ENCODE data around the gene STN1.

Gene STN1

GRCh38 chr10:103852189-103852711 is 65.7 kb downstream of the STN1 start:
- DNase-seq (ENCODE audit: low read depth), result no peak
- TF ChIP-seq CTCF (IDR thresholded peaks at IDR 0.05; ENCODE audit: low read depth, low read length, missing control alignments), result no peak
- no peak overlapping the region for H3K4me3 ChIP-seq (ENCODE audit: low read depth, low read length)

- no peak for DNase-seq (ENCODE audit: low read depth)
- TF ChIP-seq CTCF (IDR thresholded peaks at IDR 0.05; ENCODE audit: low read depth, low read length, missing control alignments), result no peak
- no peak overlapping the region for H3K4me3 ChIP-seq (ENCODE audit: low read depth, low read length)
These were observed 66.7 kb downstream of the STN1 start for GRCh38 chr10:103851261-103851660.

DNA sequence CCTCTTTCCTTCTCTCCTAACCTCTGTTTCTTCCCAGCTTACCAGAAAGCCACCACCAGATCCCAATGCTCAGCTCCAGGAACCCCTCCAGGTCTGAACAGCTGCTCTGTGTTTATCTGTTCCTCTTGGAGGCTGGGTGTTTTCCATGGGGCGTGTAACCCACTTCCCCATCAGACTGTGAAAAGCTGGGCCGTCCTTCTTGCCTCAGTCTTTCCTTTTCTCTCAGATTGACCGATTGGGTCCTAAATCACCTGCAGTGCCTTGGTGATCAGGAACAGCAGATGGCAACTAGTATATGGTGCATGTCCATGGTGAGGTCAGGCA is 67.5 kb downstream of the STN1 start:
- no peak for TF ChIP-seq CTCF (IDR thresholded peaks at IDR 0.05; ENCODE audit: low read depth, low read length, missing control alignments)
- no peak overlapping the region for H3K4me3 ChIP-seq (ENCODE audit: low read depth, low read length)
- DNase-seq (ENCODE audit: low read depth), result no peak

GRCh38 chr10:103849880-103850571 is 68.0 kb downstream of the STN1 start:
- no peak overlapping the region for H3K4me3 ChIP-seq (ENCODE audit: low read depth, low read length)
- no peak for TF ChIP-seq CTCF (IDR thresholded peaks at IDR 0.05; ENCODE audit: low read depth, low read length, missing control alignments)

GRCh38 chr10:103849212-103849877 is 68.6 kb downstream of the STN1 start:
- no peak for DNase-seq (ENCODE audit: low read depth)
- TF ChIP-seq CTCF (IDR thresholded peaks at IDR 0.05; ENCODE audit: low read depth, low read length, missing control alignments), result no peak
- no peak overlapping the region for H3K4me3 ChIP-seq (ENCODE audit: low read depth, low read length)

More at GRCh38 chr10:103849880-103850571, 68.0 kb downstream of the STN1 start:
- DNase-seq (ENCODE audit: low read depth), result no peak

- TF ChIP-seq CTCF (IDR thresholded peaks at IDR 0.05; ENCODE audit: low read depth, low read length, missing control alignments), result peak; percentile 43
- no peak for DNase-seq (ENCODE audit: low read depth)
- no peak overlapping the region for H3K4me3 ChIP-seq (ENCODE audit: low read depth, low read length)
These were observed 70.0 kb downstream of the STN1 start for GRCh38 chr10:103847909-103848468.
